ENCODE results near the gene CTDP1.
"Not testable (repeated sequence)": the region's sequence is repeated elsewhere in the genome, so short reads cannot be mapped to it uniquely, and the experiment has no call there.

CTDP1 gene

DNA sequence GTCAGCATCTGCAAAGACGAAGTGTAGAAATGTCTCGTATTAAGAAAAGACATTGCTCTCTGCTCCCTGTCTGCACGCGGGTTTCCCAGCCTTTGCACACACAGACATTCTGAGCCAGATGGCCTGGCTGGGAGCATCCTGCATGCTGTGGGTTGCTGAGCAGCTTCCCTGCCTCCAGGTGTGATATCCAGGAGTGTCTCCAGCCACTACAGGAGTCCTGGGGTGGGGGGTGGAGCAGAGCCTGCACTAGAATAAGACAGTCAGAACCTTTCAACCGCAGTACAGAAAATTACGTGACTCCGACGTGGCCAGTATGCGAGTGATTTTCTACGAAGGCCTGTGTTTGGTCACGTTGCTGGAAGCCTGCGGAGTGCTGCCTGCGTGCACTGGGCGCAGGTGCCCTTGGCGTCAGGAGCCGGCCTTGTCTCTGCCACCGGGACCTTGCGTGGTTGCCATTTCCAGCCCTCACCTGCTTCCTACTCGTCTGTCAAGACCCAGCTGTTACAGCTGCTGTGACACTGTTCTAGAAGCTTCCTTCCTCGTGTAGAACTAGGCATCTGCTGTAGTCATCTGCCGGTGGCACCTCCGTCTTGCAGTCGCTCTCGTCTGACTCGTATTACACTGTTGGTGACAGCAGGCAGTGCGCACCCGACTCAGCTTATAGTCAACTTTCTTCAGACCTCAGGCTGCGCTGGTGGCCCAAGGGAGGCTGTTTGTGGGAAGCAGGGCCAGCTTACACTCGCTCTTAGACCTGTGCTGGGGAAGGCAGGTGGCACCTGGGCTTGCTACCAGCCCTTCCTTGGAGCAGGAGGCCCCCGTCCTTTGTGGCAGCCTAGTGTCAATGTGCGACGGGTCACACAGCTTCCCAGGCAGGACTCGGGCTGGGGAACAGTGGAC lies 11.2 kb downstream of the CTDP1 start:
- no peak for TF ChIP-seq CTCF (IDR thresholded peaks at IDR 0.05; ENCODE audit: low read depth, low read length)

GRCh38 chr18:79692056-79692455 lies 12.5 kb downstream of the CTDP1 start:
- no peak overlapping the region for H3K4me3 ChIP-seq (ENCODE audit: low read depth, low read length)
- no peak for TF ChIP-seq CTCF (IDR thresholded peaks at IDR 0.05; ENCODE audit: low read depth, low read length)

More for the DNA sequence above, 11.2 kb downstream of the CTDP1 start:
- no peak overlapping the region for H3K4me3 ChIP-seq (ENCODE audit: low read depth, low read length)

DNA sequence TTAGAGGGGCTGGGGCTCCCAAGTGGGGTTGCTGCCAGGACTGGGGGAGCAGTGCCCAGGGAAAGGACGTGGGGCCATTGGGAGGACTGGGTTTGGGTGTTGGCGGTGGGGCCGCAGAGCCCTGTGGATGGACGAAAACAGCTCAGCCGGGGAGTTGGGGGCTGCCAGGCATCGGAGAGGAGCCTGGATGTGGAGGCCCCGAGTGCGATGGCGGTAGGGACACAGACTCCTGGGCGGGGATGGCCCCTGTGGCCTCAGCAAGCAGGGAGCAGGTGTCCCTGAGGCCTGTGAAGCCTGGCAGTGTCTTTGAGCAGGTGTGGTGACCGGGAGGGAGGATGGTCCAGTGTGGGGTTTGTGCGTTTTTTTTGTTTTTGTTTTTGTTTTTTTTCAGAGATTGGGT lies 13.3 kb downstream of the CTDP1 start:
- no peak for TF ChIP-seq CTCF (IDR thresholded peaks at IDR 0.05; ENCODE audit: low read depth, low read length)
- H3K4me3 ChIP-seq (ENCODE audit: low read depth, low read length): no peak overlapping the region

DNA sequence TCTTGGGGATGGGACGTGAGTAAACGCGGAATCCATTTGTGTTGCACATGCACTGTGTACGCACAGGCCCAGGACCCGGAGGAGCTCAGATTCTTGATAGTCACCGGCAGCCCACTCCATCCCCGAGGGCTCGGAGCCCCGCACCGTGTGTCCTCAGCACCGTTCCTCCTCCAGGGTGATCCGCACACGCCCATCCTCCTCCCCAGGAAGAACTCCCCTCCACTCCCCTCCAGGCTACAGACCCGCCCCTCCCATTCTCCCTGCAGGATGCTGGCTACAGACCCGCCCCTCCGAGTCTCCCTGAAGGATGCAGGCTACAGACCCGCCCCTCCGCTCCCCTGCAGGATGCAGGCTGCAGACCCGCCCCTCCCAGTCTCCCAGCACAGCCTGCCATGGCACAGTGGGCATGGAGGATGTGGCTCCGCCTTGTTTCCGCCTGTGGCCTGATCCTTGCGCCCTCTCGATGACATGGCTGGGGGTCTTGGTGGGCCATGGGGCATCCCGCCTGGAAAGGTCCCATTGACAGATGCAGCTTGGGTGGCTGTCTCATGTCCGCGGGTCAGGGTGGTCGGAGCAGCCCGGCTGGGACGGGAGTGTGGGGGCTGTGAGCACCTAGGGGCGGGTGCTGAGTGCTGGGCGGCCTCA lies 14.1 kb downstream of the CTDP1 start:
- H3K4me3 ChIP-seq (ENCODE audit: low read depth, low read length): no peak overlapping the region
- TF ChIP-seq CTCF (IDR thresholded peaks at IDR 0.05; ENCODE audit: low read depth, low read length): no peak

- not testable (repeated sequence) for H3K4me3 ChIP-seq (ENCODE audit: low read depth, low read length)
Measured at GRCh38 chr18:79694206-79694894, 14.7 kb downstream of the CTDP1 start.

DNA sequence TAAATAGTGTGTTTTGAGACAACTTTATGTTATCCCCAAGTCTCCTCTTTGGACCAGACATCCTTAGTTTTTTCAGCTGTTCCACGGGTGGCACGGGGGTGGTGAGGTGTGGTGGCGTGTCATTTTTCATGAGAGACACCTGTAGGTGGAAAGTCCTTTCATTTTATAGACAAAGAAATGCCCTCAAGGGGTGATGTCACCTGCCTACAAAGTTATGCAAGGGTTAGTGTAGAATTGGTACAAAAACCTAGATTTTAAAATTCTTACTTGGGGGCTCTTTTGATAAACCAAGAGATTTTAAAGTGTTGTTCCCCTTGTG lies 15.3 kb downstream of the CTDP1 start:
- TF ChIP-seq CTCF (IDR thresholded peaks at IDR 0.05; ENCODE audit: low read depth, low read length): no peak
- no peak overlapping the region for H3K4me3 ChIP-seq (ENCODE audit: low read depth, low read length)

GRCh38 chr18:79695269-79695668 lies 15.7 kb downstream of the CTDP1 start:
- TF ChIP-seq CTCF (IDR thresholded peaks at IDR 0.05; ENCODE audit: low read depth, low read length): no peak
- H3K4me3 ChIP-seq (ENCODE audit: low read depth, low read length): no peak overlapping the region
